CD4-positive, alpha-beta memory T cell (primary cell): ENCODE measurements around the gene MORN1. TPM values are rescaled to one million over a fixed set of nuclear protein-coding genes. Genes with fewer than 3 reads are reported as not detected.

Experiments used
- CTCF ChIA-PET: fragments of 350-600 bp; sonication (Branson Sonifier 250); formaldehyde crosslinking; loops from one replicate; lab custom pipeline; 2021; ENCODE audit warnings: inconsistent platforms; ENCODE audit not compliant: partially characterized antibody; lab: Charles Lee
- POLR2A ChIA-PET: fragments of 350-600 bp; sonication (Branson Sonifier 250); formaldehyde crosslinking; loops from one replicate; lab custom pipeline; 2021; ENCODE audit not compliant: partially characterized antibody; lab: Charles Lee
- DNase-seq, 5 donors: peaks; one replicate each; pipeline versions ENCODE4 v3.0.0 to v3.0.0-alpha.2; 2020 to 2022; ENCODE audit warnings: mixed read lengths in 1 of 5
- H3K27ac ChIP-seq: one replicate; pipeline ENCODE4 v1.7.0; 2013; ENCODE audit warnings: low read depth, low read length
- H3K27me3 ChIP-seq: 2 replicates; pipeline ENCODE4 v1.7.0; 2013; ENCODE audit warnings: mild to moderate bottlenecking, low read length, moderate library complexity; ENCODE audit not compliant: insufficient read depth
- H3K36me3 ChIP-seq: 2 replicates; pipeline ENCODE4 v1.7.0; 2013; ENCODE audit warnings: mild to moderate bottlenecking, low read length, moderate library complexity; ENCODE audit not compliant: insufficient read depth
- H3K4me1 ChIP-seq: 2 replicates; pipeline ENCODE4 v1.7.0; 2013; ENCODE audit warnings: mild to moderate bottlenecking, low read length, moderate library complexity; ENCODE audit not compliant: insufficient read depth
- H3K4me3 ChIP-seq, 2 donors: one replicate each; pipeline ENCODE4 v1.7.0; 2013; ENCODE audit warnings: low read length in 2 of 2, mild to moderate bottlenecking in 1 of 2
- H3K9me3 ChIP-seq, 2 donors: one replicate each; pipeline ENCODE4 v1.7.0; 2013; ENCODE audit warnings: low read length in 2 of 2, control low read depth in 1 of 2; ENCODE audit not compliant: control insufficient read depth in 1 of 2
- H3K27ac Mint-ChIP-seq, 7 donors: one replicate each; pipeline ENCODE4 v1.8.0; 2020 to 2021; ENCODE audit warnings: mixed read lengths in 7 of 7, mild to moderate bottlenecking in 6 of 7, inconsistent platforms in 3 of 7, moderate library complexity in 3 of 7
- H3K27me3 Mint-ChIP-seq, 2 donors: one replicate each; pipeline ENCODE4 v1.8.0; 2020 to 2021; ENCODE audit warnings: mixed read lengths in 2 of 2
- H3K36me3 Mint-ChIP-seq, 2 donors: one replicate each; pipeline ENCODE4 v1.8.0; 2020 to 2021; ENCODE audit warnings: mixed read lengths in 2 of 2, inconsistent platforms in 1 of 2, mild to moderate bottlenecking in 1 of 2
- H3K4me1 Mint-ChIP-seq, 4 donors: one replicate each; pipeline ENCODE4 v1.8.0; 2020 to 2021; ENCODE audit warnings: mixed read lengths in 4 of 4, mild to moderate bottlenecking in 1 of 4
- H3K4me3 Mint-ChIP-seq, 8 donors: one replicate each; pipeline ENCODE4 v1.8.0; 2020 to 2021; ENCODE audit warnings: mixed read lengths in 8 of 8, mild to moderate bottlenecking in 7 of 8, moderate library complexity in 6 of 8, inconsistent platforms in 3 of 8
- H3K9me3 Mint-ChIP-seq, 8 donors: one replicate each; pipeline ENCODE4 v1.8.0; 2020 to 2021; ENCODE audit warnings: mixed read lengths in 8 of 8, mild to moderate bottlenecking in 5 of 8, inconsistent platforms in 3 of 8, moderate library complexity in 1 of 8
- intact Hi-C: fragments of 100-400 bp; cut with micrococcal nuclease; formaldehyde crosslinking; loops from one replicate; pipeline ENCODE4 v1.15.1; 2023
- polyA plus RNA-seq, 2 donors: library from polyadenylated mRNA; unstranded; fragments of 300-500 nt; fragmentation: Illumina TruSeq; gene quantifications; one replicate each; pipeline ENCODE4 v1.2.3, GENCODE V29; 2021
- total RNA-seq, 2 experiments: library from RNA; stranded (reverse); gene quantifications; one replicate each; pipeline ENCODE4 v1.2.3, GENCODE V29; 2021

Gene MORN1
- total and polyA plus RNA-seq, 4 experiments from 2014 or later = 1.9 to 15.3 (median 7.4) TPM

DNA sequence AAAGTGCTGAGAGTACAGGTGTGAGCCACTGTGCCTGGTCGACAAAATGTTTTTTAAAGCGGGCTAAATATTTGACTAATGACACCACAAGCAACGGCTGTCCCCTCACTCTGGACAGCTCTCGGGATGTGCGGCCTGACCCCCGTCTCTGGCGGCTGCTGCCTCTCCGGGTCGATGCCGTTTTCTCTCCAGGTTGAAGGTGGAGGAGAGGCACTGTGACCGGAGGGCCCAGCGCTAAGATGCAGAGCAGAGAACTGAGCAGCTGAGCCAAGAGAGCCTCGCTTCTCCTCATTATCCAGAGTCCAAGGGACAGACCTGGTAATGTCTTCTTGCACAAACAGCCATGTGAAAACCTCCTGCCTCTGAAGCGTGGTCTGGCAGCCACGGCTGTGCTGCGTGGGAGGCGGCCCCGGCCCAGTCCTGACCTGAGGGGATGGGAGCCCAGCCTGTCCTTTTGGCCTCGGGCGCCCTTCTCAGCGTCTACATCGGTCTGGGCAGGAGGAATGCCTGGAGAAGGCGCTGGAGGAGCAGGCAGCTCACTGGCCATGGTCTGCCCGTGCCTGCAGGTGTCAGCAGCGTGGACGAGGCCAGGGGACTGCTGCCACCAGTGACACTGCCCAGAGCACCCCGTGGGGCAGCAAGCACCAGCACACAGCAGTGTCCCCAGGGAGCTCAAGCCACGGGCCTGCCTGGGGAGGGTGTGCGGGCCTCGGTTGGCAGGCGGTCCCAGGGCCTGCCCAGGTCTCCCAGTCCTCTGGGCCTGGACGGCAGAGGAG lies 10.3 kb downstream of the MORN1 start:
- Mint-ChIP-seq H3K27ac (no peak overlapping the region), H3K4me3 (no peak overlapping the region), H3K9me3 (no peaks in the 10 kb centered on the region), H3K4me1 (peaks cover 0 to 3% (median 0%) of the 10 kb centered on the region in 4 donors), H3K27me3 (no peaks in the 10 kb centered on the region), H3K36me3 (no peaks in the 10 kb centered on the region)
- CTCF ChIA-PET = interaction anchor here (0.9 to 10.5 kb wide), 12 partner anchors 10 to 291 kb away, joined by 3 to 236 read pairs (median 5); partner anchors contain the start of genes FAAP20, MORN1 and RER1
- no peak for DNase-seq
- intact Hi-C loops = loop anchor here (1.0 kb wide), 2 partner anchors 182 to 186 kb away; no protein-coding TSS in a partner anchor
- POLR2A ChIA-PET = interaction anchor here (0.6 to 4.2 kb wide), 6 partner anchors 11 to 186 kb away, joined by 3 to 68 read pairs (median 4); partner anchors contain the start of genes FAAP20, MORN1 and RER1
- H3K27ac ChIP-seq = no peak overlapping the region
- no peaks in the 10 kb centered on the region for H3K27me3 ChIP-seq
- no peaks in the 10 kb centered on the region for H3K9me3 ChIP-seq
- H3K4me3 ChIP-seq = no peak overlapping the region
- H3K4me1 ChIP-seq = peaks cover 9% of the 10 kb centered on the region
- no peaks in the 10 kb centered on the region for H3K36me3 ChIP-seq

DNA sequence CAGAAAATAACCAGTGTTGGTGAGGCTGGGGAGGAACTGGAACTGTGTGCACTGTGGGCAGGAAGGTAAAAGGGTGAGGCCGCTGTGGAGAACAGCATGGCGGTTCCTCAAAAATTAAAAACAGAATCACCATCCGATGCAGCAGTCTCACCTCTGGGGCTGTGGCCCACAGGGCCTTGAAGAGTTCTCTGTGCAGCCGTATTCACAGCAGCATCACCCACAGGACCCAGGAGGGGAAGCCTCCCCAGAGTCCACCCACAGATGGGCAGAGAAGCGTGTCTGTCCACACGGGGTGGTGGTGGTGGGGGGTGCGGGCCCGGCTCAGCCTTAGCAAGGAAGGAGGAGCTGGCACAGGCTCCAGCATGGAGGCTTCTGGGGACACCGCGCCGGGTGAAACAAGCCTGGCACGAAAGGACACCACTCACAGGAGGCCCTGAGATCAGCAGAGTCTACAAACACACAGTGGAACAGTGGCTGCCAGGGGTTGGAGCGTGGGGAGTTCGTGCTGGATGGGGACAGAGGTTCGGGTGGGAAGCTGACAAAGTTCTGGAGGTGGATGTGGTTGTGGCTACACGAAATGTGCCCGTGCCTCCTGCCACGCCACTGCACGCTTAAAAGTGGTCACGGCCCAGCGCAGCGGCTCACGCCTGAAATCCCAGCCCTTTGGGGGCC lies 11.5 kb downstream of the MORN1 start:
- CTCF ChIA-PET = interaction anchor here (1.4 to 10.5 kb wide), 4 partner anchors 65 to 192 kb away, joined by 3 to 236 read pairs (median 9); partner anchors contain the start of gene FAAP20
- Mint-ChIP-seq H3K9me3 (no peaks in the 10 kb centered on the region), H3K27me3 (no peaks in the 10 kb centered on the region), H3K4me3 (no peak overlapping the region), H3K36me3 (no peaks in the 10 kb centered on the region), H3K27ac (peak overlapping the region in 1 of 7 donors; percentile 41), H3K4me1 (peaks cover 0 to 3% (median 0%) of the 10 kb centered on the region in 4 donors)
- intact Hi-C loops = no loop called here
- H3K4me3 ChIP-seq = no peak overlapping the region
- H3K4me1 ChIP-seq = peaks cover 9% of the 10 kb centered on the region
- POLR2A ChIA-PET = interaction anchor here (4.2 kb wide), 1 partner anchor 184 kb away, joined by 68 read pairs; the partner anchor contains the start of gene FAAP20
- H3K36me3 ChIP-seq = no peaks in the 10 kb centered on the region
- no peak overlapping the region for H3K27ac ChIP-seq
- H3K9me3 ChIP-seq = no peaks in the 10 kb centered on the region
- DNase-seq = no peak
- H3K27me3 ChIP-seq = no peaks in the 10 kb centered on the region

DNA sequence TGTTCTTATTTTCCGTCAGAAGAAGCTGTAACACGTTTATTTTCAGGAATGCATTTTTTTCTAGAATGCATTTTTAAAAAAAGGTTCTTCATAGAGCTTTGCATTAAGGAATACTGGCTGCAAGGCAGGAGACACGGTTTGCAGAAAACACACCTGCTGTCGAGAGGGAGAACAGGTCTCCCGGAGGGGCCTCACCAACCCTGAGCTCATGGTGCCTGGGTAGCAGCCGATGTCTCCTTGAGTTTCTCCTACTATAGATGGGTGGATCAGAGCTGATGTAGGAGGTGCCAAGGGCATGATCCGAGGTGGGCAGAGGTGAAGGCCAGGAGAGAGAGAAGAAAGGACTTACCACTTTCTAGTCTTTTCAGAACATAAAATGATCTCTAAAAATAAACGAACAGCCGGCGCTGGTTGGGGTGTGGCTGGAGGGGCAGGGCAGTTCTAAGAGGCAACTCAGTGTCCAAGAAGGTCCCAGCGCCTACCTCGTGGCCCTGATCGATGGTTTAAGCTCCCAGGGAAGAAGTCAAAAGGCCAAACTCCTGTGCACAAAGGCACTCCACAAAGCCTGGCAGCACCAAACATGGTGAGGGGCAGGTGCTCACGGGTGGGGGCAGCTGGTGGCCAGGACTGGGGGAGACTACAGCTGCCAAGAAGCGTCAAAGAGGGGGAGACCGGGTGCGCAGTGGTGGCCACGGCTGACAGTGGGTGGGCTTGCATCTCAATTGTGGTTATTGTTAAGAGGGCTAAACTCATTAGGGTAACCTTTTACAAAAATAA lies 12.2 kb downstream of the MORN1 start:
- Histone ChIP-seq H3K27me3 (no peaks in the 10 kb centered on the region), H3K4me1 (peaks cover 9% of the 10 kb centered on the region), H3K27ac (no peak overlapping the region), H3K36me3 (no peaks in the 10 kb centered on the region), H3K9me3 (no peaks in the 10 kb centered on the region), H3K4me3 (no peak overlapping the region)
- peaks cover 0 to 3% (median 0%) of the 10 kb centered on the region in 4 donors for H3K4me1 Mint-ChIP-seq
- H3K9me3 Mint-ChIP-seq = no peaks in the 10 kb centered on the region
- intact Hi-C loops = no loop called here
- DNase-seq = no peak
- POLR2A ChIA-PET = interaction anchor here (4.2 kb wide), 1 partner anchor 184 kb away, joined by 68 read pairs; the partner anchor contains the start of gene FAAP20
- H3K27me3 Mint-ChIP-seq = no peaks in the 10 kb centered on the region
- H3K4me3 Mint-ChIP-seq = no peak overlapping the region
- peak overlapping the region in 2 of 7 donors; percentile 41 to 55 for H3K27ac Mint-ChIP-seq
- CTCF ChIA-PET = interaction anchor here (0.9 to 10.5 kb wide), 5 partner anchors 12 to 239 kb away, joined by 3 to 236 read pairs (median 3); partner anchors contain the start of genes FAAP20, MORN1 and RER1
- H3K36me3 Mint-ChIP-seq = no peaks in the 10 kb centered on the region

DNA sequence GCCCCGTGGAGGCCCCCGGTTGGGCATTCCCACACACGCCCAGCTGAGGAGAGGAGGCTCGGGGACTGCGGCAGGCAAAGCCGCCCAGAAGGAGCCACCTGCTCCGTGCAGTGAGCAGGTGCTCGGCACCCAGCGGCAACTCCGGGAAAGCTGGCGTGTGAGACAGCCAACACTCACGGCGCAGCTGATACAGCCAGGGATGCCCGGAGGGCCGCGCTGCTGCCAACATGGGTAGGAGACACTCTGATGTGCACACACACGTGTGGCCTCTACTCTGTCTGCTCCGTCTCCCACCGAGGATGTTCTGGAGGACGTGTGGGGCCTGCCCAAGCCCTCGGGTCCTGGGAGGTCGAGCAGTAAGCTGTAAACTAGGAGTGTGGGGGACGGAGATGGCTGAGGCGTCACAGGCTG lies 12.9 kb downstream of the MORN1 start:
- no peaks in the 10 kb centered on the region for H3K9me3 Mint-ChIP-seq
- H3K4me1 Mint-ChIP-seq = peaks cover 0 to 3% (median 0%) of the 10 kb centered on the region in 4 donors
- no peaks in the 10 kb centered on the region for H3K36me3 Mint-ChIP-seq
- intact Hi-C loops = no loop called here
- H3K27ac Mint-ChIP-seq = no peak overlapping the region
- H3K4me3 ChIP-seq = no peak overlapping the region
- DNase-seq = no peak
- CTCF ChIA-PET = interaction anchor here (0.9 to 10.5 kb wide), 5 partner anchors 13 to 238 kb away, joined by 3 to 236 read pairs (median 3); partner anchors contain the start of genes FAAP20, MORN1 and RER1
- POLR2A ChIA-PET = interaction anchor here (4.2 kb wide), 1 partner anchor 183 kb away, joined by 68 read pairs; the partner anchor contains the start of gene FAAP20
- H3K27ac ChIP-seq = no peak overlapping the region
- H3K9me3 ChIP-seq = no peaks in the 10 kb centered on the region
- no peaks in the 10 kb centered on the region for H3K27me3 ChIP-seq
- no peaks in the 10 kb centered on the region for H3K36me3 ChIP-seq
- no peak overlapping the region for H3K4me3 Mint-ChIP-seq
- H3K27me3 Mint-ChIP-seq = no peaks in the 10 kb centered on the region
- H3K4me1 ChIP-seq = peaks cover 9% of the 10 kb centered on the region

DNA sequence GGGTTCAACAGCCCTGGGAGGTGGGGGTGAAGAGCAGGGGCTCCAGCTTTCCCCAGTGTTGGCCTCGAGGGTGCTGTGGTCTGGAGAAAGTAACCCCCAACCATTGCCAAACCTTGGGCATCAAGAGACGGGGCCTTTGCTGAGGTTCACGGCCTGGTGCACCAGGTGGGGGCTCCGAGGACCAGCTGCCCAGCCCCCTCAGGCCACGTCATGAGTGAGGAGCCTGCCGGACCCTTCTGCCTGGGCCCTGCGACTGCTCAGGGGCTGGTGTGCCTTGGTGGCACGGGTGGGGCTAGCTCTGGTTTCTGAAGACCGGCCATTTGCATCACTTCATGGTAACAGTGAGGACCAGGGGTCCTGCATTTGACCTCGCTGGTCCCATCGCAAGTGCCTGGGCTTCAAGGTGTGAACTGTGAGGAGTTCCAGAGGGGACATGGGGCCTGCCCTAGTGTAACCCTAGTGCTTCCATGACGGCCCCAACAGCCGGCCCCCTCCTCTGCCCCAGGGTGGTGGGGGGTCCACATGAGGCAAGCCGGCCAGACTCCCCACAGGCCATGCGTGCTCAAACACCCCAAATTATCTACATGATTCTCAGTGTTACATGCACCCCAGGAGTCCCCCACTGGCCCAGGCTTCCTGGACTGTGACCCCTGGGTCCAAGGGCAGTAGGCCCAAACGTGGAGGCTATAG lies 13.5 kb downstream of the MORN1 start:
- Histone ChIP-seq H3K36me3 (no peaks in the 10 kb centered on the region), H3K27ac (no peak overlapping the region), H3K4me1 (peaks cover 9% of the 10 kb centered on the region), H3K4me3 (no peak overlapping the region), H3K9me3 (no peaks in the 10 kb centered on the region), H3K27me3 (no peaks in the 10 kb centered on the region)
- no peaks in the 10 kb centered on the region for H3K36me3 Mint-ChIP-seq
- H3K27ac Mint-ChIP-seq = no peak overlapping the region
- no peaks in the 10 kb centered on the region for H3K27me3 Mint-ChIP-seq
- no peak for DNase-seq
- no peaks in the 10 kb centered on the region for H3K9me3 Mint-ChIP-seq
- intact Hi-C loops = no loop called here
- H3K4me1 Mint-ChIP-seq = peaks cover 0 to 3% (median 0%) of the 10 kb centered on the region in 4 donors
- H3K4me3 Mint-ChIP-seq = no peak overlapping the region
- ChIA-PET CTCF (interaction anchor here (1.2 to 10.5 kb wide), 4 partner anchors 63 to 238 kb away, joined by 3 to 236 read pairs (median 4); partner anchors contain the start of gene FAAP20), POLR2A (interaction anchor here (1.6 kb wide), 1 partner anchor 183 kb away, joined by 4 read pairs; the partner anchor contains the start of gene FAAP20)
